Gastrocnemius medialis (tissue), 4 donors: ENCODE measurements around the gene QPCT.

ENCODE experiments used
- POLR2A ChIP-seq, 2 donors: fragments of 450-650 bp; IDR thresholded peaks; one replicate each; pipeline ENCODE4 v1.6.1; 2017; ENCODE audit warnings: antibody characterized with exemption in 2 of 2, mild to moderate bottlenecking in 2 of 2, moderate library complexity in 2 of 2
- TF ChIP-seq, protein P1 (sequence below), 5 experiments: fragments of 450-650 bp in 3 of 5; fragments of 200-600 bp in 2 of 5; sonication (generic) in 2 of 5; IDR thresholded peaks in 4 of 5; conservative IDR thresholded peaks in 1 of 5; 1 replicate in 4 of 5; 2 replicates in 1 of 5; pipeline ENCODE4 v1.5.1; 2016 to 2019; ENCODE audit warnings: antibody characterized with exemption in 5 of 5, mild to moderate bottlenecking in 3 of 5, moderate library complexity in 3 of 5

GRCh38 chr2:37396890-37397565 is 52.6 kb downstream of the QPCT start:
- TF ChIP-seq, protein P1, sequence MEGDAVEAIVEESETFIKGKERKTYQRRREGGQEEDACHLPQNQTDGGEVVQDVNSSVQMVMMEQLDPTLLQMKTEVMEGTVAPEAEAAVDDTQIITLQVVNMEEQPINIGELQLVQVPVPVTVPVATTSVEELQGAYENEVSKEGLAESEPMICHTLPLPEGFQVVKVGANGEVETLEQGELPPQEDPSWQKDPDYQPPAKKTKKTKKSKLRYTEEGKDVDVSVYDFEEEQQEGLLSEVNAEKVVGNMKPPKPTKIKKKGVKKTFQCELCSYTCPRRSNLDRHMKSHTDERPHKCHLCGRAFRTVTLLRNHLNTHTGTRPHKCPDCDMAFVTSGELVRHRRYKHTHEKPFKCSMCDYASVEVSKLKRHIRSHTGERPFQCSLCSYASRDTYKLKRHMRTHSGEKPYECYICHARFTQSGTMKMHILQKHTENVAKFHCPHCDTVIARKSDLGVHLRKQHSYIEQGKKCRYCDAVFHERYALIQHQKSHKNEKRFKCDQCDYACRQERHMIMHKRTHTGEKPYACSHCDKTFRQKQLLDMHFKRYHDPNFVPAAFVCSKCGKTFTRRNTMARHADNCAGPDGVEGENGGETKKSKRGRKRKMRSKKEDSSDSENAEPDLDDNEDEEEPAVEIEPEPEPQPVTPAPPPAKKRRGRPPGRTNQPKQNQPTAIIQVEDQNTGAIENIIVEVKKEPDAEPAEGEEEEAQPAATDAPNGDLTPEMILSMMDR (IDR thresholded peaks at IDR 0.05 in 4 of 5, conservative IDR thresholded peaks at IDR 0.05 in 1 of 5): no peak
- TF ChIP-seq POLR2A (IDR thresholded peaks at IDR 0.05): no peak
